HG03066 (cell line): Measurements from ENCODE around the gene IL12RB2.

Experiments used
- ATAC-seq: cut with Tn5 transposase; IDR thresholded peaks from one replicate; pipeline ENCODE4 v1.9.1; 2021; ENCODE audit warnings: low read depth; ENCODE audit not compliant: unreplicated experiment

IL12RB2 gene

GRCh38 chr1:67307251-67308060 lies at the start of gene IL12RB2:
IL12RB2 (plus strand) TSS chr1:67307873; CDS start chr1:67320369, 12,496 bp downstream.
- ATAC-seq = peak; percentile 56

- no peak for ATAC-seq
These were observed 46.0 kb upstream of the IL12RB2 start for GRCh38 chr1:67261680-67262079.

- no peak for ATAC-seq
These were observed 44.9 kb upstream of the IL12RB2 start for GRCh38 chr1:67262735-67263134.

- ATAC-seq = no peak
These were observed 43.5 kb upstream of the IL12RB2 start for GRCh38 chr1:67264152-67264551.

- no peak for ATAC-seq
These were observed 42.8 kb upstream of the IL12RB2 start for GRCh38 chr1:67264899-67265298.

GRCh38 chr1:67269061-67269460 lies 38.6 kb upstream of the IL12RB2 start:
- no peak for ATAC-seq

GRCh38 chr1:67270541-67270940 lies 37.1 kb upstream of the IL12RB2 start:
- no peak for ATAC-seq

GRCh38 chr1:67273591-67273990 lies 34.1 kb upstream of the IL12RB2 start:
- no peak for ATAC-seq

GRCh38 chr1:67274623-67275325 lies 32.9 kb upstream of the IL12RB2 start:
- peak; percentile 79 for ATAC-seq

- ATAC-seq = no peak
These were observed 27.0 kb upstream of the IL12RB2 start for GRCh38 chr1:67280696-67281095.

- no peak for ATAC-seq
These were observed 26.4 kb upstream of the IL12RB2 start for GRCh38 chr1:67281244-67281643.

- peak; percentile 89 for ATAC-seq
These were observed 21.7 kb upstream of the IL12RB2 start for GRCh38 chr1:67285780-67286488.

GRCh38 chr1:67290236-67290635 lies 17.4 kb upstream of the IL12RB2 start:
- ATAC-seq = no peak

GRCh38 chr1:67294836-67295617 lies 12.6 kb upstream of the IL12RB2 start:
- ATAC-seq = no peak

- ATAC-seq = no peak
These were observed 8.9 kb upstream of the IL12RB2 start for GRCh38 chr1:67298762-67299161.

- ATAC-seq = no peak
These were observed 8.4 kb upstream of the IL12RB2 start for GRCh38 chr1:67299296-67299695.

- no peak for ATAC-seq
These were observed 7.1 kb upstream of the IL12RB2 start for GRCh38 chr1:67300561-67300960.

GRCh38 chr1:67304023-67304422 lies 3.6 kb upstream of the IL12RB2 start:
- ATAC-seq = no peak

GRCh38 chr1:67306547-67306946 lies 1.1 kb upstream of the IL12RB2 start:
- ATAC-seq = no peak

GRCh38 chr1:67308136-67308535 lies 463 bp downstream of the IL12RB2 start:
- peak; percentile 43 for ATAC-seq
